GM10847 (cell line): Measurements from ENCODE around the gene HPCAL1.

Experiments used
- POLR2A ChIP-seq: IDR thresholded peaks from 2 replicates; pipeline ENCODE4 v1.6.1; 2011; ENCODE audit not compliant: insufficient read length; ENCODE audit errors: extremely low read depth

Gene HPCAL1

DNA sequence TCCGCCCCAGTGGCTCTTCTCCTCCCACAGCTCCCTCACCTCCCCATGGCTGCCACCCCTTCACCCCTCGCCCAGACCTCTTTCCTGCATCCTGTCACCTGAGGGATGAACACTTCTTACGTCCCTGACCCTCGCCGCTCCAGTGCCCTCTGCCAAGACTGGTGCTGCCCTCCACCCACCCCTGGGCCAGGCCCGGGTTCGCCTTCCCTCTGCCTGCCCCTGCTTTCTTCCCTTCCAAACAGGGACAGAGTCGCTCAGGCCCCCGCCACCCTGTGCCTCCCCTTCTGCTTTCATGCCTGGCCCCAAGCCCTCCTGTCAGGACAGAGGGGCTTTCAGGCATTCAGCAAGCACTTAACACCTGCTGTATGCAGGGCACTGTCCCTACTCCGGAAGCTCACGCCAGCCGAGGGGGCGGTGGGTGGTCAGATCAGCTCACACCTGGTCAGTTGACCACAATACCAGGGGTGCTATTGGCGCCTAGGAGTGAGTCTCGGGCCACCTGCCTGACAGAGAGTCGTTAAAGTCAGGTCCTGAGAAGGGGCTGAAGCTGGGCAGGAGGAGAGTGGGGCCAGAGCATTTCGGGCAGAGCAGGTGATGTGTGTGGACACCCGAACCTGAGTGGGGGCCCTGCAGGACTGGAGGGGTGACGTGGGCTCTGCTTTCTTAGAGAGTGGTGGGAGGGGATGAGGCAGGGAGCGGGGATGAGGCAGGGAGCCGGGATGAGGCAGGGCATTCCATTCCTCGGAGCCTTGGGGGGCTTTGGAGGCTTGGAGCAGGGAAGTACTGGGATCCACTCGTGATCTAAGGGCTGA is 26.0 kb upstream of the HPCAL1 start:
- no peak for TF ChIP-seq POLR2A

DNA sequence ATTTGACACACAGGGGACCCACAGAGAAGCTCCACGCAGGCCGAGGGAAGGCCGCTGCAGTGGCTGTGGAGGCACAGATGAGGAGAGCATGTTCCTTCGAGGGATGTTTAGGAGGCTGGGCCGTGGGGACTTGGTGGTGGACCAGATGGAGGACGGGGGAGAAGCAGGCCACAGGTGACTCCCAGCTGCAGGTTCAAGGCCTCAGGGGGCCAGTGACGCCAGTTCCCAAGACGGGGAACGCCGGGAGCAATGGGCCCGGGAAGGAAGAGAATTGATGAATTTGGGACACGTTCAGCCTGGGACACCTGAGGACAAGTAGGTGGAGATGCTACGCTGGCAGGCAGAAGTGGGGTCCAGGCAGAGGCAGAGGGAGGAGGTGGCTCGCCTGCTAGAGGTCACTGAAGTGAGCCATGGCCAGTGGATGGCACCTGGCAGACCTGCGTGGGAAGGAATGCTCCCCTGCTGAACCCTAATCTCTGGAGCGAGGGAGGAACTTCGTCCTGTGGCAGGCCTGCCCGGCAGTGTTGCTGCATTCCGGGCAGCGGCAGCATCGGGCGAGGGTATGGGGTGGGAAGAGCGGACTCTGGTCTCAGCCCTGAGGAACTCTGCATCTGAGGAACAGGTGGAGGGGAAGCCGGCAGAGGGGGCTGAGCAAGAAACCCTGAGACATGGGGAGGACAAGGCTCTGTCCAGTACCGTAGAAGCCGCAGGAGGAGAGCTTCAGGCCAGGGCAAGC is 25.2 kb upstream of the HPCAL1 start:
- TF ChIP-seq POLR2A = no peak

DNA sequence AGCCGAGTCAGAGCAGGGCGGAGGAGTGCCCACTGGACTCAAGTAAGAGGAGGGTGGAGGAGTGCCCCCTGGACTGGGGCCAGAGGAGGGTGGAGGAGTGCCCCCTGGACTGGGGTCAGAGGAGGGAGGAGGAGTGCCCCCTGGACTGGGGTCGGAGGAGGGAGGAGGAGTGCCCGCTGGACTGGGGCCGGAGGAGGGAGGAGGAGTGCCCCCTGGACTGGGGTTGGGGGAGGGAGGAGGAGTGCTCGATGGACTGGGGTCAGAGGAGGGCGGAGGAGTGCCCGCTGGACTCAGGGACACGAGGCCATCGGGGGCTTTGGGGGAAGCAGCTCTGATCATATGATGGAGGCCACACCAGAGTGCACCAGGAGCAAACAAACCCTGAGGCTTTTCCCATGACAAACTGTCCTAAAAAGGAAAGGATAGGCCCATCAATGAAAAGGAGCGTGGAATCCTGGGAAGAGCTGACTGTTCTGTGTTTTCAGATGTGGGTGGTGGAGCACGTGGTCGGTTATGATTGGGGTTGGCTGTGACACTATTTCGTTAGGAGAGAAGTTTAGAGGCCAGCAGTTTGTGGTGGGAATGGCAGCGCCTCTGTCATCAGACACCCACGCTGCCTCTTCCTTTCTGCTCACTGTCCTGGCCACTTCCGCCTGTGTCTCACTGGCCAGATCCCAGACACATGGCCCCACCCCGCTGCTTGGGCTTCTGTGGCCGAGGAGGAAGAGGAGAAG is 24.5 kb upstream of the HPCAL1 start:
- TF ChIP-seq POLR2A = no peak

DNA sequence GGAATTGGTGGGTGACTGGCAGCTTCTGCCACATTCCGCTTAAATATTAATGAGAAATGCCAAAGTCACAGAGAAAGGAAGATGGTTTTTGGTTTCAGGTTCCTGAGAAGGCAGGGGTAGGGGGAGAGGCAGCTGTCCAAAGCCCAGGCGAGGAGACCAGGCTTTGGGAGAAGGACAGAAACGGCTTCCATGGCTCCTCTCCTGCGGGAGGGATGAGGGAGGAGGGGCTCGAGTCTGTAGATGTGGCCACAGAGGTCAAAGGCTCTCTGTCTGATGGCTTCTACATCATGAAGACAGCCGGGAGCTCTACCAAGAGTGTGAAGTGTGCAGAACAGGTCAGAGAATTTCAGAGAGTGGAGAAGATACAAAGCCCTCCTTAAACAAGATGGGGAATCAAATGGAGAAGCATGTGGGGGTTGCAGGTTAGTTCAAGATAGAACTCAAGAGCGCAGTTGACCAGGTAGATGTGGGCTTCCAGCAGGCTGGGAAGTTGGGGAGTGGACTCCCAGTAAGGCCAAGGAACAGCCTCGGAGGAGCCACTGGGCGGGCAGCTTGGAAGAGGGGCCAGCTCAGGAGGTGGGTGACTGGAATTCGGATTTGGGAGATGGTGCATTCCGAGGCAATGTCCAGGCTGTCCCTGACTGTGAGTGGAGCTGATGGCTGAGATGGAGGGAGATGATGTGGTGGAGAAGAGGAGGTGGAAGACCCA is 23.8 kb upstream of the HPCAL1 start:
- TF ChIP-seq POLR2A = no peak

DNA sequence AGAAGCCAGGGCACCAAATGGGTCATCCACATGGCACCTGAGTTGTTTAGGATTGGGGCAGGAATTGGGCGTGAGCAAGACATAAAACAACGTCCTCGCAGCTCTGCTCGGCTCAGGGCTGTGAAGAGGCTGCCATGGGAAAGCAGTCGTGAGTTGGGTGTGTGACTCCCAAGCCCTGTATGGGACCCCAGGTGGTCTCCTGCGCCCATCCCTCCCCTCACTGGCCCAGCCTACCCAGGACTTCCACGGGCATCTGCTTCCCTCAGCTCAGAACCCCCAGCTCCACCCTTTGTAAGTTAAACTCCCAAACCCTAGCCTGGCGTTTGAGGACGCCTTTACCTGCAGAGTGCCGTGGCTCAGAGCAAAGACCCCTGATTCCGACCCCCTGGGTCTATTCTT is 23.2 kb upstream of the HPCAL1 start:
- TF ChIP-seq POLR2A = no peak

DNA sequence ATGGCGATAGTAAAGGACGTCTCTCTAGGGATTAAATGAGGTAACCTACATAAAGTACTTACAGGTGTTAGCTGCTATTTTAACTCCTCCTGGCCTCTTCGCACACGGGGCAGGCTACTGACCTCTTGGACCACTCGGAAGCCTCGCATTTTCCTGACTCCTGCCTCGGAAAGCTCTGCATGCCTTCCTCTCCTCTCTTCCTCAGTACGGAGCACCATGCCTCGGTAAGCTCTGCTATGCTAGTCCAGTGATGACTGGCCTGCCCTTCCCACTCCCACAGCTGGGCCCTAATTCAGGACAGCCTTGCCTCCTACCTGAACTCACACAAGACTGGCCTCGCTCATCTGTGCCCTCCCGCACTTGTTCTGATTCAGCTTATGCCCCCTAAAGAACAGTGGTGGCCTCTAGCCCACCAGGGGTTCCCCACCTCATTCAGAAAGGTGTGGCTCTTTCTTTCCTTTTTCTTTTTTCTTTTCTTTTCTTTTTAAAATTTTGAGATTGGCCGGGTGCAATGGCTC is 22.7 kb upstream of the HPCAL1 start:
- no peak for TF ChIP-seq POLR2A

DNA sequence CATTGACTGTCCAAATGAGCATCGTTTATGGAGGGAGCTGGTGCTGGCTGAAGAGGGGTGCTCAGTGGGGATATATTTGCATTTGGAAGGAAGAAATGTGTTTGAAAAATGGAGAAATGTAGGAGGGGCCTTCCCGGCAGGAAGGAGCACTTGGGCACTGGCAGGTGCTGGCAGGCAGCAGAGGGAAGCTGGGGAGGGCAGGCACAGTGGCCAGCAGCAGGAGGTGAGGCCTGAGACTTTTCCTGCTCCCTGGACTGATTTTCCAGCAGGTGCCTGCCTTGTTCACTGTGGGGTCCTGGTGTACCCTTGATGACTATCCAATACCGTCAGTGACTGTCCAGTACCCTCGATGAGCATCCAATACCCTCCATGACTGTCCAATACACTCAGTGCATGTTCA is 20.8 kb upstream of the HPCAL1 start:
- TF ChIP-seq POLR2A = no peak

DNA sequence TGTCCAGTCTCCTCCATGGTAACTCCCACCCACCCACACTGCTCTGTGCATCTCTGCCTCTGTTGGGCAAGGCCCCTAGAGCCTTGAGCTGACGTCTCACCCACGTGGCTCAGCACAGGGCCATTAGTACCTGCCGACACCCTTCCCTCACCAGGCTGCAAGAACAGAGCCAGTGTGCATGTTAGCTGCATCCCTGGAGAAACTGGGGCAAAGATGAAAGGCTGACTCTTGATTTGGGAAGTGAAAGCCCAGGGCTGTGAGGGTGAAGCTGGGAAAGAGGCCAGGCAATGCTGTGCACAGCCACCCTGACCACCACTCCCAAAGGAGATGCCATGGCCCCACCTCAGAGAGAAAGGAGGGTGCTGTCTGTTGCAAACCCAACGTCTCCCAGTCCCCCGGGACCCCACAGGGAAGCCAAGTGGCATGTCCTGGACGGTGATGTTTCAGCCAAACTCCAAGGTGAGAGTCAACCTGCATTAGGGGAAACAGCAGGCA is 20.0 kb upstream of the HPCAL1 start:
- no peak for TF ChIP-seq POLR2A

DNA sequence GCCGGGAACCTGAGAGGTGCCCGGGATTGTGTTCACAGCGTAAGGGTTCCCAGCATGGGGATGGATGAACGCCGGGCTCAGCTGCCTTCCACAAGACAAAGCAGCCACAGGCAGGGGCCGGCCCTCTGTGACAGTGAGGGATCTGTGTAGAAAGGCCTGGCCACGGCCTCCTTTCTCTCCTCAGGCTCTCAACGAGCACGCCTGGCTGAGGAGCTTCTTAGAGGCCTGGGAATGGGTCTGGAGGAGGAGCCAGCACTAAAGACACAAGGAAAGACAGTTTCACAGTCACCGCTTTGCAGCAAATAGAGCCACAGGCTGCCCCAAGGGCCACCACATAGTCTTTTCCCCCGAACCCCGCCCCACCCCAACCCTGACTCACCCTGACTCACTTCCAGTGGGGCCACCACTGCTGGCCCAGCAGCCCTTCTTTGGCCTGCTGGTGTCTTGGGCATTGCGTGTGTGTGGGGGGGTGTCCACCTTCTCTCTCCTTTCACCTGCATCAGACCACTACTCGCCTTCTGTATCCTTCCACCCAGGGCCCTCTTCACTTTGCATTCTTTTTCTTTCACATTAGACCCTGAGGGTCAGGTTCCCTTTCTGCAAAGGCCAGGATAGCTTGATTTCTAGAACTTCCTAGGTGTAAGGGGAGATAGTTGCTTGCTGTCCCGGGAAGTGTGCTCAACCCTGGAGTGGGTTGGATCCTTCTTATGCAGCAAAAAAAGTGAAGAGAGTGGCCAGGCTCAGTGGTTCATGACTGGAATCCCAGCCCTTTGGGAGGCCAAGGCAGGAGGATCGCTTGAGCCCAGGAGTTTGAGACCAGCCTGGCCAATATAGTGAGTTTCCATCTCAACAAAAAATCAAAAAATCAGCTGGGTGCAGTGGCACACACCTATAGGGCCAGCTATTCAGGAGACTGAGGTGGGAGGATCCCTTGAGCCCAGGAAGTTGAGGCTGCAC is 19.3 kb upstream of the HPCAL1 start:
- TF ChIP-seq POLR2A = no peak

DNA sequence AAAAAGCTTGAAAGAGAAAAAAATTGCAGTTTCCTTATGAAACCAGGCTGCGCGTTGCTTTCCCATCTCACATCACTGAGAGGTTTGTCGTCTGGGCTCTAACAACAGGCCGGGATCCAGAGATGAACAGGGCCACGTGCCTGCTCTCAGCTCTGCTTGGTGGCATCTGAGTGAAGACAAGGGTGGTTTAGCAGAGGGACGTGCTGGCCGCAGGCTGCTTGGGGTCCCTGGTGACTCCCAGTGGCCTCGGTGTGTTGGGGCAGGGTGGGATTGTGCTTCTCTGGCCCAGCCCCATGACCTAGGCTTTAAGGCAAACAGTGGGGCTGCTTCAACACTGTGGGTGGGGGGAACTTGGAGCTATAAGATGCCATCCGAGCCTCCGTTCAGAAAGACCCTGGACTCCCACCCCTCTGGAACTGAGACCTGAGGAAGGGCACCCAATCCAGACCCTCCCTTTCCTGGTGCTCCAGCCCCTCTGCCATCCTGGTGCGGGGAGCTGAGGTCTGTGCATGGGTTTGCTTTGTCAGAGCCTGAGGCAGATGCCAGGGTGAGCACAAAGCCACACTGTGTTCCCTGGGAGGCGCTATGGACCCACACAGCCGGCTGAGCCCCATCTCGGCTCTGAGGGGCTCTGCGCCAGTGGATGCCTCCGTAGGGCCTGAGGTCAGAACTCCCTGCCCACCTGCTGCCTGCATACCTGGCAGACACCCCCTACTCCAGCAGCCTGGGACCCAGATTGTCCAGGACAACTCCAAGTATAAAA is 18.4 kb upstream of the HPCAL1 start:
- no peak for TF ChIP-seq POLR2A

DNA sequence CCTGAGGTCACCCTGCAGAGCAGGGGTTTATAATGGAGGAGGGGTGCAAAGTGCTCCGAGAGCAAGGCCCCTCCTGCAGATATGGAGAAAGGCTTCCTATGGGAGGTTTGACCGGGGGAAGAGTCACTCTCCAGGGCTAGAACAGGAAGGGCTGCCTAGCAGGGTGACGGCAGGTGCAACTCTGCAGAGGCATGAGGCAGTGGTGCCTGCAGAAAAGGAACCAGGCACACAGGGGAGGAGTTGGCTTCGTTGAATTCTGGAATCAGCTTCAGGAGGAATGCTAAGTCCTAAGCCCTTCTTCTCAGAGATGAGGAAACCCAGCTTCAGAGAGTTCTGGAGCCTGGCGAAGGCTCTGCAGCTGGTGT is 17.5 kb upstream of the HPCAL1 start:
- no peak for TF ChIP-seq POLR2A

DNA sequence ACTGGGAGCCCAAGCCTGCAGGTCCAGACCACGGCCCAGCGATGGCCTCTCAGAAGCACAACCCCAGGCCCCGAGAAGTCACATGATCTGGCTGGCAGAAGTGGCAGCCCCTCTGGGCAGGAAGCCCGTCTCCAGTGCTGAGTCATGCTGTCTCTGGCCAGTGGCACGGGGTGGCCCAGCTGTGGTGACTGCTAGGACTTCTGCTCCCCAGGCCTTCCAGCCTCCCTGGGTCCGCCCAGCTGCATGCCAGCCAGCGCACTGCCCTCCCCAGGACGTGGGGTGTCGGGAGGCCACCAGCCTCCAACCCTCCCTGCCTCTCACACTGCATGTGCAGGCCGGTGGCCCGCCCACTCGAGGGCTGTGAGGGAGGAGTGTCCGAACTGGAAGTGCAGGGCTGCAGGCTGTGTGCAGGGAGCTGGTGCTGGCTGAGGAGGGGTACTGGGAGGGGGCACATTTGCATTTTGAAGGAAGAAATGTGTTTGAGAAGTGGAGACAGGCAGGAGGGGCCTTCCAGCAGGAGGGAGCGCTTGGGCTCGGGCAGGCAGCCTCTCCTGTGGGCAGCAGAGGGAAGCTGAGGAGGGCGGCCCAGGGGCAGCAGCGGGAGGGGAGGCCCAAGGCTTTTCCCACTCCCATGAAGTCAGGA is 17.0 kb upstream of the HPCAL1 start:
- TF ChIP-seq POLR2A = no peak

DNA sequence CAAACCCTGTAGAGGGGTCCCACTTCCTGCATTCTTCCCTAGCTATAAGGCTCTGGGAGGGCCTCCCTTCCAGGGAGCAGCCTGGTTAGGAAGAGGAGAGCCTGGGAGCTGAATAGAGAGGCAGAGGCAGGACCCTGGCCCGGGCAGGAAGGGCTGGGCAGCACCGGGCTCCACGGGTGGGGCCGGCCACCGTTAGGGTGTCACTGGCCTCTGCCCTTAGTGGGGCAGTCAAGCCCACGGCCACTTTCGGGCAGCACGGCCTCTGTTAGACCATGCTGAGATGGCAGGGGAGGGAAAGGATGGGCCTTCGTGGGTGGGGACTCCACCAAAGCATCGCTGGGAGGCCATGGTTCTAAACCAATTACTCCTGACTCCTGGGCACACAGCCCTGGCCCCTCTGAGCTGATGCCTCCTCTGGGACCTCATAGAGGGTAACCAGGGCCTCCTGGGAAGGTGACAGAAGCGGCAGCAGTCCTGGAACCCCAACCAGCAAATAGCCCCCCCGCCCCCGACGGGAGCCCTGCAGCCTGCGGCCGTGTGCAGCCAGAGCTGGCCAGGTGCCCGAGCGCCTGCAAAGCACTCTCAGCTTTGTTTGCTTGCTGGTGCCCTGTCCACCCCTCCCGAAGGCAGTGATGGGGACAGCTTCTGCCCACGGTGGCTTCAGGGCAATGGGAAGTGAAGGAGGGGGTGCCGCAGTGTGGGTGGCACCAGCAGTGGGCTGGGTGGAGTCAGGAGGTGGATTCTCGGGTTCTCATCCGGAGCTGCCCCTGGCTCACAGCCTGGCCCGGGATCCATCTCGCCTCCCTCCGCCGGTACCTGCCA is 16.3 kb upstream of the HPCAL1 start:
- no peak for TF ChIP-seq POLR2A
